ENCODE data around the gene PCGF2. TPM values are rescaled to one million over a fixed set of nuclear protein-coding genes. Genes with fewer than 3 reads are reported as not detected.

Gene PCGF2
- total and polyA plus RNA-seq, 3 donors from 2014 or later, result 8.1 to 21.2 (median 20.9) TPM

GRCh38 chr17:38710985-38711384, 37.2 kb downstream of the PCGF2 start:
- no peak for TF ChIP-seq POLR2A (IDR thresholded peaks at IDR 0.05)
- no peak for TF ChIP-seq CTCF (IDR thresholded peaks at IDR 0.05)
- DNase-seq, result no peak
- Histone ChIP-seq H3K4me3 (no peak overlapping the region), H3K27me3 (no peaks in the 10 kb centered on the region), H3K27ac (no peak overlapping the region), H3K36me3 (ENCODE audit: low read depth, missing control alignments) (no peaks in the 10 kb centered on the region), H3K9me3 (no peaks in the 10 kb centered on the region), H3K4me1 (peaks cover 14% of the 10 kb centered on the region)
- 83 to 86% methylated on average over 5 of the region's 5 CpGs for WGBS, 2 donors
- intact Hi-C loops (cut with DNase I; ENCODE audit: low total_unique reads), result no loop called here

- Histone ChIP-seq H3K4me1 (peaks cover 14% of the 10 kb centered on the region), H3K27ac (no peak overlapping the region), H3K27me3 (no peaks in the 10 kb centered on the region), H3K9me3 (no peaks in the 10 kb centered on the region), H3K36me3 (ENCODE audit: low read depth, missing control alignments) (no peaks in the 10 kb centered on the region), H3K4me3 (no peak overlapping the region)
- DNase-seq, result no peak
- intact Hi-C loops (cut with DNase I; ENCODE audit: low total_unique reads), result no loop called here
- TF ChIP-seq POLR2A (IDR thresholded peaks at IDR 0.05), result no peak
- no peak for TF ChIP-seq CTCF (IDR thresholded peaks at IDR 0.05)
- WGBS, 2 donors, result 93 to 97% methylated on average over 3 of the region's 3 CpGs
Measured at GRCh38 chr17:38710604-38710962, 37.6 kb downstream of the PCGF2 start.

- no peak overlapping the region for H3K4me3 ChIP-seq
- TF ChIP-seq POLR2A (IDR thresholded peaks at IDR 0.05), result no peak
- TF ChIP-seq CTCF (IDR thresholded peaks at IDR 0.05), result no peak
- WGBS, 2 donors, result 75 to 81% methylated on average over 13 of the region's 13 CpGs
- no peak for DNase-seq
- no peaks in the 10 kb centered on the region for H3K27me3 ChIP-seq
- no peaks in the 10 kb centered on the region for H3K9me3 ChIP-seq
- no peak overlapping the region for H3K27ac ChIP-seq
- no peaks in the 10 kb centered on the region for H3K36me3 ChIP-seq (ENCODE audit: low read depth, missing control alignments)
- intact Hi-C loops (cut with DNase I; ENCODE audit: low total_unique reads), result no loop called here
- H3K4me1 ChIP-seq, result peaks cover 14% of the 10 kb centered on the region
Measured at GRCh38 chr17:38709864-38710603, 38.1 kb downstream of the PCGF2 start.

GRCh38 chr17:38709104-38709820, 38.9 kb downstream of the PCGF2 start:
- intact Hi-C loops (cut with DNase I; ENCODE audit: low total_unique reads), result no loop called here
- Histone ChIP-seq H3K4me3 (no peak overlapping the region), H3K27me3 (no peaks in the 10 kb centered on the region), H3K9me3 (no peaks in the 10 kb centered on the region), H3K27ac (no peak overlapping the region), H3K36me3 (ENCODE audit: low read depth, missing control alignments) (no peaks in the 10 kb centered on the region), H3K4me1 (peaks cover 14% of the 10 kb centered on the region)
- no peak for DNase-seq
- TF ChIP-seq POLR2A (IDR thresholded peaks at IDR 0.05) (no peak), CTCF (IDR thresholded peaks at IDR 0.05) (no peak)
- 88 to 94% methylated on average over 15 to 18 of the region's 18 CpGs for WGBS, 2 donors
